ENCODE measurements around the gene PRRT4.

PRRT4 gene

GRCh38 chr7:128370491-128370890 lies 9.0 kb upstream of the PRRT4 start:
- DNase-seq = no peak

- no peak for DNase-seq
Observed at GRCh38 chr7:128366986-128367385, 5.5 kb upstream of the PRRT4 start.

- DNase-seq = no peak
Observed at GRCh38 chr7:128366300-128366699, 4.8 kb upstream of the PRRT4 start.

GRCh38 chr7:128365432-128365831 lies 3.9 kb upstream of the PRRT4 start:
- no peak for DNase-seq

GRCh38 chr7:128364166-128364870 lies 2.8 kb upstream of the PRRT4 start:
- DNase-seq = no peak

GRCh38 chr7:128363261-128363721 lies 1.8 kb upstream of the PRRT4 start:
- no peak for DNase-seq

GRCh38 chr7:128362670-128363069 lies 1.2 kb upstream of the PRRT4 start:
- DNase-seq = no peak

GRCh38 chr7:128360359-128360678 lies 1.2 kb downstream of the PRRT4 start:
- DNase-seq = no peak

GRCh38 chr7:128359939-128360338 lies 1.6 kb downstream of the PRRT4 start:
- no peak for DNase-seq

- no peak for DNase-seq
Observed at GRCh38 chr7:128359336-128359735, 2.2 kb downstream of the PRRT4 start.

GRCh38 chr7:128358233-128358632 lies 3.3 kb downstream of the PRRT4 start:
- DNase-seq = no peak

GRCh38 chr7:128357217-128357613 lies 4.3 kb downstream of the PRRT4 start:
- DNase-seq = no peak

GRCh38 chr7:128356546-128357216 lies 4.8 kb downstream of the PRRT4 start:
- no peak for DNase-seq

- no peak for DNase-seq
Observed at GRCh38 chr7:128353610-128354009, 7.9 kb downstream of the PRRT4 start.

GRCh38 chr7:128353189-128353588 lies 8.3 kb downstream of the PRRT4 start:
- DNase-seq = no peak

GRCh38 chr7:128352636-128353035 lies 8.9 kb downstream of the PRRT4 start:
- no peak for DNase-seq

GRCh38 chr7:128352153-128352537 lies 9.3 kb downstream of the PRRT4 start:
- DNase-seq = peak; percentile 14 to 30

GRCh38 chr7:128351296-128352152 lies 10.0 kb downstream of the PRRT4 start:
- no peak for DNase-seq

- no peak for DNase-seq
Observed at GRCh38 chr7:128350708-128351295, 10.7 kb downstream of the PRRT4 start.

GRCh38 chr7:128349466-128349825 lies 12.0 kb downstream of the PRRT4 start:
- no peak for DNase-seq

- DNase-seq = peak; percentile 27 to 50
Observed at GRCh38 chr7:128347647-128348097, 13.8 kb downstream of the PRRT4 start.

GRCh38 chr7:128344431-128344774 lies 17.1 kb downstream of the PRRT4 start:
- DNase-seq = no peak

Data from CD4-positive, alpha-beta T cell treated with Interleukin-4 for 1 hour (primary cell).